GM23248 (cell line): Measurements from ENCODE around the gene ANKRD42.

Source experiments
- EZH2 ChIP-seq: fragments of 200-600 bp; sonication (generic); IDR thresholded peaks from 2 replicates; pipeline ENCODE4 v1.6.1; 2018; ENCODE audit warnings: antibody characterized with exemption, mild to moderate bottlenecking; ENCODE audit not compliant: insufficient read depth, poor library complexity, severe bottlenecking
- EZH2phosphoT487 ChIP-seq: fragments of 200-600 bp; sonication (generic); IDR thresholded peaks from 2 replicates; pipeline ENCODE4 v1.6.1; 2018; ENCODE audit warnings: antibody characterized with exemption, moderate library complexity, mild to moderate bottlenecking, low read depth; ENCODE audit not compliant: insufficient read depth

- no peak for TF ChIP-seq EZH2
- no peak for TF ChIP-seq EZH2phosphoT487
Observed at GRCh38 chr11:83272627-83273026, 79.1 kb downstream of the ANKRD42 start.
